Bone marrow (tissue), 2 donors: ENCODE measurements around the gene PRSS22.

Experiments
- DNase-seq, 2 donors: peaks; one replicate each; lab custom pipeline; 2025; lab: John Stamatoyannopoulos, UW

Gene PRSS22

DNA sequence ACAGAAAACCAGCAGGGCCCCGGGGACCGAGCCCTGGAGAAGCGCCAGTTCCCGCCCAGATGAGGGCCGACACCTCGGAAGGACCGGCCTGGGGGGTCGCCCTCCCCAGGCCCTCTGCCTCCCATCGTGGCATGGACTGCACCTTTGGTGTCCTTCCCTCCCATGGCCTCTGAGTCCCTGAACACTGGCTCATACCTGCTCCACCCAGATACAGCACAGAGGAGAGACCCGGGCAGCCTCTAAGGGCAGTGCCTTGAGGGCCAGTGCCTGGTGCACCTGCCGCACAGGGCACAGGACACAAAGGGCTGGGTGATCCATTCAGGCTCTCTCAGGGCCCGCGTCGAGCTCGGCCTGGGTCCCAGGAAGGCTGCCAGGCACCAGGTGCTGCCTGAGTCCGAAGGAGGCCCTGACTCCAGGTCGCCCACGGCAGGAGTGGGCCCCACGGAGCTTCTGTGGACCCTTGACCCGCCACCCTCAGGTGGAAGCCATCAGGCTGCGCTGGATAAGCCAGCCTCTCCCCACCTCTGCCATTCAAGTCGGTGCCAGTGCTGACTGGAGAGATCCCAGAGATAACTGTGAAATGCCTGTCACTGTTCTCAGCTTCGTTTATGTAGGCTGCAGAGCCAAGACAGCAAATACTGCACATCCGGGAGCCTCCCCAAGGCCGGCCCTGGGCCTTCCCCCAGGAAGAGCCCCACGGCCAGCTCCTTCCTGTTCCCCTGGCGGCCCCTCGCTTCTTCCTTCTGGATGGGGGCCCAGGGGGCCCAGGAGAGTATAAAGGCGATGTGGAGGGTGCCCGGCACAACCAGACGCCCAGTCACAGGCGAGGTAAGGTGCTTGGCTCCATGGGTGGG lies 28.2 kb downstream of the PRSS22 start, which contains the start of gene ZG16B:
ZG16B (plus strand) TSS at position 803 of the 854 bp plus-strand sequence. CDS start 139 bp downstream, outside the sequence.
- DNase-seq, result no peak

DNA sequence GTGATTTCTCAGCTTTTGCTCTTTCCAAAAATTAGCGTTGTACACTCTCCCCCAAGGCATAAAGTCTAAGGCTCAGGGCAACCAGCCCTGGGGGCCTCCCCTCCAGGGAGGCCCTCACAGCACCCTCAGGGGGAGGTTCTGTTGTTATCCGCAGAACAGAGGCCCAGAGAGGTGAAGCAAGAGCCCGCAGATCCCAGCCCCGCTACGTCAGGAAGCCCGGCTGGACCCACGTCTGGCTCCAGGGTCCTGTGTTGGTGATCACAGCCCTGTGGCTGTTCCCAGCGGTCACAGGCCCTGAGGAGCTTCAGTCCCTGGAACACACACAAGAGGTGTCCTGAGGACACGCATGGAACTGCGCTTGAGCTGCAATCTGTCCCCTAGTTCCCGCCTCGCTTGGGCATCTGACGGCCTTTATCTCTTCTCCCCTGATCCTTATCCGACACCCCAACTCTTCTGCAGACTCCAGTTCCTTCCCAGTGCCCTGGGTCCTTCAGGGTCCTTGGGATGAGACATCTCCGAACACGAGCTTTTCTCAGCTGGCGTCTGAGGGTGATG lies 29.0 kb downstream of the PRSS22 start:
- no peak for DNase-seq

DNA sequence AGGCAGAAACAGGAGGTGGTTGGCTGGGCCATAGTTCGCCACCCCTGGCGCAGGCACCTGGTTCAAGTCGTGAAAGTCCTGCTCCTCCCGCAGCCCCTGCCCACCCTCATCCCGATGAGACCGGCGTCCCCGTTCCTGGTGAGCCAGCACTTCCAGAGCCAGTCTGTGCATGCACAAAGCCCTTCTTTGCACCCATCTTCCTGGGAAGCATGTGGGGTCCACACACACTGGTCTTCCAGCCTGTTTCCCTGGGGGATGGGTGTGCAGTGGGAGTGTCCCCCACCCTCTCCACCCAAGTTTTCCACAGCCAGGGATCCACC lies 29.5 kb downstream of the PRSS22 start:
- no peak for DNase-seq

GRCh38 chr16:2827831-2828520 lies 30.0 kb downstream of the PRSS22 start:
- DNase-seq, result no peak

DNA sequence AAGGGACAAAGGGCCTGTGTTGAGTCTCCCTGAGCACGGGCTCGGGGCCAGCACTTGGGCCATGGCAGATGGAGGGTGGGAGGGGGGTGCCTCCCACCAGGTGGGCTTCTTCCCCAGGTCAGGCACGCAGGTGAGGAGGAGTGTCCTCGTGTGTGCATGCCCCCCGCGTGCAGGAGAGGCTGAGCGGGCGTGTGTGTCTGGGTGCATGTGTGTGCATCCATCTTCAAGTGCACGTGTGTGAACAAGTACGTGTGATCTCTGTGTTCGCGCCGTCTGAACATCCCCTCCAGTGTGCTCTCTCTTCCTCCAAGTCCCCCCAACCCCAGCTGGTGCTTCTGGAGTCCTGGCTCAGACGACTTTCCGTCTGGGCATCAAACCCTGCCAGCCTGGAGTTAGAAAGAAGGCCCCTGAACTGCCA lies 30.6 kb downstream of the PRSS22 start:
- no peak for DNase-seq

DNA sequence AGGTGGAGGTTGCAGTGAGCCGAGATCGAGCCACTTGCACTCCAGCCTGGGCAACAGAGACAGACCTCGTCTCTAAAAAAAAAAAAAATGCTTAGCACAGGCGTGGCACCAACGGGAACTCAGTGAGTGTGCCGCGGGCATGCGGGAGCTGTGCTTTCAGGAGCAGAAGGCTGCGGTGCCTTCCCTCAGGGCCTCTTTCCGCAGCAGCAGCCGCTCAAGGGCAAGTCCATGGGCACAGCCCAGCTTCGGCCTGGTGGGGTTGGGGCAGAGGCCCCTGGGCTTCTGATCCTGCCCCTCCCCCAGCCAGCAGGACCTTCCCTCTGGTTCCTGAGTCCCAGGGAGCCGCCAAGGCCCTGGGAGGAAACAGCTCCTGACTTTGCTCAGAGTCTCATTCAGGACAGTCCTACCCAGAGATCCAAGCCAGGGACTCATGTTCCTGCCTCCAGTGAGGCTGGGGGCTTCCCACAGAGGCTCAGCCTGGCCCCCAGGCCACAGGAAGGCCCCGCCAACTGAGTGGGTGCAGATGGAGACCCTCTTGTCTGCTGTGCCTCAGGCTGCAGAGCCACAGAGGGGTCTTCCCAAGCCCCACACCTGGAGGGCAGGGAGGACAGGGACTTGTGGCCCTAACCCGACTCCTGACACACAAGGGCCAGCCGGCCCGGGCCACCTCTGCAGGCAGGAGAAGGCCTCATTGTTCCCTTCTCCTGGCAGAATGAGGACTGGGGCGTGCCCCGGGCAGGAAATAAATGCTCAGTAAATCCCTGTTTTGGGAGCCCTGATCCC lies 31.2 kb downstream of the PRSS22 start:
- DNase-seq, result no peak

- DNase-seq, result no peak
Observed at GRCh38 chr16:2825906-2826305, 32.1 kb downstream of the PRSS22 start.

DNA sequence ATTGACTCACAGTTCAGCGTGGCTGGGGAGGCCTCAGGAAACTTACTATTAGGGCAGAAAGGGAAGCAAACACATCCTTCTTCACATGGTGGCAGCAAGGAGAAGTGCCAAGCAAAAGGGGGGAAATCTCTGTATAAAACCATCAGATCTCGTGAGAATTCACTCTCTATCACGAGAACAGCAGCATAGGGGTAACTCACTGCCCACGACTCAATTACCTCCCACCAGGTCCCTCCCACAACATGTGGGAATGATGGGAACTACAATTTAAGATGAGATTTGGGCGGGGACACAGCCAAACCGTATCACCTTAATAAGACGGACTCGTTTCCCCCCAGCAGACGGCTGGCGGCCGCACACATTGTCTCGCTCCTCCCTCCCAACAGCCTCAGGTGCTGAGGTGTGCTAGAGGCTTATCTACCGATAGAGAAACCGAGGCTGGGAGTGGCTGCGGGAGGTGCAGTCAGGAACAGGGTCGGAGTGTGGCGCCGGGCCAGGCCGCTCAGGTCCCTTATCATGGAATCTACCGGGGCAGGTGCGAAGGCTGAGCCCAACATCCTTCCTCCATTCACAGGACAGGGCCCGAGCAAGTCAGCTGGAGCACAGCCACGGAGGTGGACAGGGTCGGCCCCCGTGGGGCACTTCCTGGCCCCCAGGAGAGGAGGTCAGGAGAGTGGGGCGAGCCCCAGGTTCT lies 32.8 kb downstream of the PRSS22 start:
- DNase-seq, result no peak

DNA sequence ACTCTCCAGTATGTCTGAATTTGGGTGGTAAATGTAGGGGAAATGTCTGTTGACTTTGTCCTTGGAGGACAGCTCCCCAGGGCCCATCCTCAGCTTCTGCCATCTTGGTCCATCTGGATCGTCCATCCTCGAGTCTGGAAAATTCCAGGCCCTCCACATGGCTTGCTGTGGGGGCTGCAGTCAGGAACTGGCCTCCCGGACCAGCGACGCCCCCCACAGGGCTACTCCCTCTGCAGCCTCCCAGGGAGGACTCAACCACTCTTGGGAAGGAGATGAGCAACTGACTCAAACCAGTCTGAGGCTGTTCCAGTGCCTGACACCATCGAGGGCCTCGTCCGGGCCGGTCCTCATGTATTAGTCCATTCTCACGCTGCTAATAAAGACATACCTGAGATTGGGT lies 33.3 kb downstream of the PRSS22 start:
- DNase-seq, result no peak

- no peak for DNase-seq
Observed at GRCh38 chr16:2822496-2822895, 35.5 kb downstream of the PRSS22 start.

GRCh38 chr16:2822158-2822495 lies 35.8 kb downstream of the PRSS22 start:
- no peak for DNase-seq

- DNase-seq, result no peak
Observed at GRCh38 chr16:2821487-2822157, 36.3 kb downstream of the PRSS22 start.

- DNase-seq, result no peak
Observed at GRCh38 chr16:2820836-2821486, 37.0 kb downstream of the PRSS22 start.

DNA sequence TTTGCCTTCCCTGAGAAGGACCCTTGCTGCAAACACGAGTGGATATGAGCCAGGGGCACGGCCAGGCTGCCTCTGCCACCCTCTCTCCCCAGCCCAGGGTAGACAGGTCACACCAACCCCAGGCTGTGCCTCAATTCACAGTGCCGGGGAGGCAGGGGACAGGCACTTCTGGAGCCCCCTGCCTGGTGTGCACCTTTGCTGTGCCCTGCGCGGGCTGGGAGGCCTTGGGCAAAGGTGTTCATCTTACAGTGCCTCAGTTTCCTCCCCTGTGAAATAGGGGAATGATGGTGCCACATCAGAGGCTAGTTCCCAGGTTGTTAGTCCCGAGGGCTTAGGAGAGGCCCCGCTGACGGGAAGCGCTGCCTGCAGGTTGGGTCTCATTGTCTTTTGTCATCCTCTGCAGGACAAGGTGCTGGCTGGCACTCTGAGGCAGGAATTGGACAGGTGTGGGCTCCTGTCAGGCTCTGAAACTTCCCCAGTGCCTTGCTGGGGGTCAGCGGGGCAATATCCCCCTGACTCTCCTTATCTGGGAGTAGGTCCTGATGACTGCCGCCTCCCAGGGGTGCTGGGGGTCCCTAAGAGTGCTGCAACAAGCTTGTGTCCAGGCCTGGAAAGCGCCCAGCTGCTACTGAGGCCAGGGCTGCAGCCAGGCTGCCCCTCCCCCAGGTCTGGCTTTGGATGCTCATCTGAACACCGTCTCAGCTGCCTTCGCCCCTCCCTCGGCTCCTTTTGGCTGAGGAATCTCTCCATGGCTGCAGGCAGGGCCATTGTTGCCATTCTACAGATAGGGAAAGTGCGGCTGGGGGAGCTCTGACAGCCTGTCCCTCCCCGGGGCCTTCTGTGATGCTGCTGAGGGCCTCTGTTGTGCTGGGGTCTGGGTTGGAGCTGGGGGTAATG lies 37.8 kb downstream of the PRSS22 start:
- DNase-seq, result no peak

DNA sequence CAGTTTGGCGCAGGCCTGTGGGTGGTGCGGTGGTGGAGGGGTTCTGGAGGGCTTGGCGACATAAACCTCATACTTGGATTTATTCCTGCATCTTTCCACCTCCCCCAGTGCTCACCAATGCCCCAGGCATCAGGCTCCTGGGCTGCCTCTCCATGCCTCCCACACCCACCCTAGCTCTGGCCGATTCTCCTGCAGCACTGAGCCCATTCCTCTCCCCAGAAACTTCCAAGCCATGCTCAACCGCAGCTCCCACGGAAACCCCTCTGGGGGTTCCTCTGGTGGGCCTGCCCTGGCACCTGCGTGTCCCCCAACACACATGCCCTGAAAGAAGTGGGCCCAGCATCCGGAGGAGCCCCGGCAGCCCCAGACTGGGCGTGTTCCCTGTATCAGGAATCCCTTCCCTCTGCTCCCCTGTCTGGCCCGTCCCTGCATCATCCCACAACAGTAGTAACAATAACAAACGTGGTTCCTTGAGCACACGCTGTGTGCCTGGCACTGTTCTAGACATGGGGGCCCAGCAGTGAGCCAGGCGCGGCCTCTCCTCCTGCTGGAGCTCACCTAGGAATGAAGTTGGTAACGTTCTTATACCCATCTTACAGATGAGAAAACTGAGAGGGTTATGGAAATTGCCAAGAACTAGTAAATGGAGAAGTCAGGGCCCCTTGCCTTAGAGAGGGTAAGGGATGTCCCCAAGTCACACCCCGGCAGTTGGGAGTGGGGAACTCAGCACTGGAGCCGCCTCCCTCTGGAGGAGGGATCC lies 38.6 kb downstream of the PRSS22 start:
- DNase-seq, result no peak

GRCh38 chr16:2818272-2818876 lies 39.6 kb downstream of the PRSS22 start:
- no peak for DNase-seq

DNA sequence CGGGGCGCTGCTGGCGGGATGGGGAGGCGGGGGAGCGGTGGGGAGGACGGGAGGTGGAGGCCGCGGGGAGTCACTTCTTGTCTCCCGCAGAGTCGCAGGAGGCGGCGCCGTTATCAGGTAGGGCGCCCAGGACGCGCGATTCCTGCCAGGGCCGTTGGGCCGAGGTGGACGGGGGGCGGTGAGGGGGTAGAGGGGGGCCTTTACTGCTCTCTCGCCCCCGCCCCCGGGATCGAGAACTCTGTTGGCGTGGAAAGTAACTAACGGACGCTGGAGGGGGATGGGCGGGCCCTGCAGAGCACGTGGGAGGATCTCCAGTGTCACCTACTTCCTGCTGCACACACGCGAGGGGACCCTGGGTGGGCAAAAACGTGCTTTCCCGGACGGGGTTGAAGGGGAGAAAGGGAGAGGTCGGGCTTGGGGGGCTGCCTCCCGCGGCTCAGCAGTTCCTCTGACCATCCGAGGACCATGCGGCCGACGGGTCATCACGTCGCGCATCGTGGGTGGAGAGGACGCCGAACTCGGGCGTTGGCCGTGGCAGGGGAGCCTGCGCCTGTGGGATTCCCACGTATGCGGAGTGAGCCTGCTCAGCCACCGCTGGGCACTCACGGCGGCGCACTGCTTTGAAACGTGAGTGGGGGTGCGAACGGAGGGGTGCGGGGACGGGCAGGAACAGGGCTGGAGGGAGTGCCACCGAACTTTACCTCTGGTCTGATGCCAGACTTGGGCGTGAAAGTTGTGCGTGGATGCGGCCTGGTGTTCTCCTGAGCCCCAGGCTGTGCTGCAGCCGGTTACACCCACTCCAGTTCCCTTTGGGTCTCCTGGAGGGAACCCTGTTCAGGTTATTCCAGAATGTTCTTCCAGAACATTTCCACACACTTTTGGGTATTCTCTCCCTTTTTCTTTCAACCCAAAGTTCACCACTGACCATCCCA lies 40.4 kb downstream of the PRSS22 start:
- DNase-seq, result no peak
